Neutrophil (primary cell): ENCODE data around the gene ESF1.

Experiments used
- H3K27ac ChIP-seq: fragments of 200-600 bp; sonication (generic); 2 replicates; pipeline ENCODE4 v1.5.1; 2016; ENCODE audit warnings: mild to moderate bottlenecking, moderate library complexity
- H3K27me3 ChIP-seq: fragments of 200-600 bp; sonication (generic); 2 replicates; pipeline ENCODE4 v1.6.0; 2016; ENCODE audit warnings: mild to moderate bottlenecking
- H3K36me3 ChIP-seq: fragments of 200-600 bp; sonication (generic); 2 replicates; pipeline ENCODE4 v1.5.1; 2017
- H3K4me1 ChIP-seq, 2 experiments: fragments of 200-600 bp in 1 of 2; sonication (generic) in 1 of 2; 1 replicate in 1 of 2; 2 replicates in 1 of 2; pipeline versions ENCODE4 v1.5.1 to v1.6.1; 2013 to 2016; ENCODE audit warnings: low read depth in 1 of 2, low read length in 1 of 2, mild to moderate bottlenecking in 1 of 2, moderate library complexity in 1 of 2; ENCODE audit not compliant: control insufficient read depth in 1 of 2, insufficient read depth in 1 of 2
- H3K4me3 ChIP-seq, 2 experiments: fragments of 200-600 bp in 1 of 2; sonication (generic) in 1 of 2; 1 replicate in 1 of 2; 2 replicates in 1 of 2; pipeline ENCODE4 v1.5.1; 2013 to 2016; ENCODE audit warnings: low read depth in 1 of 2, low read length in 1 of 2, mild to moderate bottlenecking in 1 of 2, moderate library complexity in 1 of 2
- H3K9me3 ChIP-seq: fragments of 200-600 bp; sonication (generic); 2 replicates; pipeline ENCODE4 v1.5.1; 2016
- CTCF ChIP-seq: fragments of 200-600 bp; sonication (generic); IDR thresholded peaks from 2 replicates; pipeline ENCODE4 v1.5.1; 2016; ENCODE audit warnings: antibody characterized with exemption

Gene ESF1

GRCh38 chr20:13777171-13777601 is 7.5 kb downstream of the ESF1 start:
- no peak for TF ChIP-seq CTCF
- Histone ChIP-seq H3K9me3 (no peaks in the 10 kb centered on the region), H3K27ac (no peak overlapping the region), H3K4me1 (no peaks in the 10 kb centered on the region), H3K27me3 (no peaks in the 10 kb centered on the region), H3K36me3 (peaks cover 5% of the 10 kb centered on the region), H3K4me3 (no peak overlapping the region)

GRCh38 chr20:13775867-13776266 is 8.9 kb downstream of the ESF1 start:
- H3K36me3 ChIP-seq, result peaks cover 10% of the 10 kb centered on the region
- H3K4me3 ChIP-seq, result no peak overlapping the region
- H3K27me3 ChIP-seq, result no peaks in the 10 kb centered on the region
- H3K9me3 ChIP-seq, result no peaks in the 10 kb centered on the region
- no peak overlapping the region for H3K27ac ChIP-seq
- TF ChIP-seq CTCF, result no peak
- no peaks in the 10 kb centered on the region for H3K4me1 ChIP-seq

- no peak for TF ChIP-seq CTCF
- H3K27me3 ChIP-seq, result no peaks in the 10 kb centered on the region
- no peak overlapping the region for H3K27ac ChIP-seq
- no peaks in the 10 kb centered on the region for H3K4me1 ChIP-seq
- H3K4me3 ChIP-seq, result no peak overlapping the region
- no peaks in the 10 kb centered on the region for H3K9me3 ChIP-seq
- peaks cover 30% of the 10 kb centered on the region for H3K36me3 ChIP-seq
Observed at GRCh38 chr20:13772529-13772928, 12.2 kb downstream of the ESF1 start.

GRCh38 chr20:13771853-13772453 is 12.8 kb downstream of the ESF1 start:
- Histone ChIP-seq H3K27ac (no peak overlapping the region), H3K27me3 (no peaks in the 10 kb centered on the region), H3K4me1 (no peaks in the 10 kb centered on the region), H3K4me3 (no peak overlapping the region), H3K9me3 (no peaks in the 10 kb centered on the region), H3K36me3 (peaks cover 30% of the 10 kb centered on the region)
- no peak for TF ChIP-seq CTCF

GRCh38 chr20:13770141-13770540 is 14.6 kb downstream of the ESF1 start:
- Histone ChIP-seq H3K4me1 (no peaks in the 10 kb centered on the region), H3K36me3 (peaks cover 35% of the 10 kb centered on the region), H3K27ac (no peak overlapping the region), H3K9me3 (no peaks in the 10 kb centered on the region), H3K4me3 (no peak overlapping the region), H3K27me3 (no peaks in the 10 kb centered on the region)
- TF ChIP-seq CTCF, result no peak
